GM23248 (cell line): ENCODE data around the gene P2RY11.

ENCODE experiments used
- EZH2 ChIP-seq: fragments of 200-600 bp; sonication (generic); IDR thresholded peaks from 2 replicates; pipeline ENCODE4 v1.6.1; 2018; ENCODE audit warnings: antibody characterized with exemption, mild to moderate bottlenecking; ENCODE audit not compliant: insufficient read depth, poor library complexity, severe bottlenecking
- EZH2phosphoT487 ChIP-seq: fragments of 200-600 bp; sonication (generic); IDR thresholded peaks from 2 replicates; pipeline ENCODE4 v1.6.1; 2018; ENCODE audit warnings: antibody characterized with exemption, moderate library complexity, mild to moderate bottlenecking, low read depth; ENCODE audit not compliant: insufficient read depth

- TF ChIP-seq EZH2 (no peak), EZH2phosphoT487 (no peak)
These were observed 33.2 kb upstream of the P2RY11 start for GRCh38 chr19:10078329-10078728.
